Measurements from ENCODE around the gene COL4A4.

GRCh38 chr2:227097495-227098161 is 66.4 kb downstream of the COL4A4 start:
- no peak for TF ChIP-seq CTCF (IDR thresholded peaks at IDR 0.05)
- no peak for TF ChIP-seq POLR2A (IDR thresholded peaks at IDR 0.05)
- TF ChIP-seq POLR2AphosphoS5 (IDR thresholded peaks at IDR 0.05; ENCODE audit: insufficient read depth in 1 of 2, low read depth in 1 of 2) = no peak

Data from vagina (tissue), 2 donors.